HG03571 (cell line): ENCODE measurements around the gene OR5B2.
"Not testable (repeated sequence)": the region's sequence is repeated elsewhere in the genome, so short reads cannot be mapped to it uniquely, and the experiment has no call there.

ENCODE experiments used
- ATAC-seq: cut with Tn5 transposase; IDR thresholded peaks from one replicate; pipeline ENCODE4 v1.9.1; 2021; ENCODE audit not compliant: unreplicated experiment

The OR5B2 gene

GRCh38 chr11:58428021-58428420 lies at the start of gene OR5B2:
Gene OR5B2 (minus strand): TSS chr11:58428121. CDS start chr11:58423261, 4,860 bp downstream.
- ATAC-seq = no peak

- ATAC-seq = no peak
Measured at GRCh38 chr11:58471892-58472291, 44.0 kb upstream of the OR5B2 start.

- ATAC-seq = no peak
Measured at GRCh38 chr11:58466293-58466692, 38.4 kb upstream of the OR5B2 start.

- ATAC-seq = no peak
Measured at GRCh38 chr11:58465690-58466089, 37.8 kb upstream of the OR5B2 start.

- no peak for ATAC-seq
Measured at GRCh38 chr11:58451585-58451984, 23.7 kb upstream of the OR5B2 start.

- no peak for ATAC-seq
Measured at GRCh38 chr11:58446294-58446693, 18.4 kb upstream of the OR5B2 start.

GRCh38 chr11:58444300-58444699 lies 16.4 kb upstream of the OR5B2 start:
- ATAC-seq = no peak

- no peak for ATAC-seq
Measured at GRCh38 chr11:58442136-58442535, 14.2 kb upstream of the OR5B2 start, which contains the start of gene OR5B12. Gene OR5B12 (minus strand): TSS chr11:58442236. CDS start chr11:58440151, 2,085 bp downstream.

- no peak for ATAC-seq
Measured at GRCh38 chr11:58438486-58438885, 10.6 kb upstream of the OR5B2 start.

GRCh38 chr11:58434217-58434616 lies 6.3 kb upstream of the OR5B2 start:
- ATAC-seq = no peak

- ATAC-seq = peak; percentile 66
Measured at GRCh38 chr11:58433638-58434203, 5.8 kb upstream of the OR5B2 start.

GRCh38 chr11:58429273-58429672 lies 1.4 kb upstream of the OR5B2 start:
- no peak for ATAC-seq

- ATAC-seq = no peak
Measured at GRCh38 chr11:58406774-58407173, 21.1 kb downstream of the OR5B2 start, which contains the start of gene OR5B3. Gene OR5B3 (minus strand): TSS chr11:58406874. CDS start chr11:58403409, 3,465 bp downstream.

- ATAC-seq = not testable (repeated sequence)
Measured at GRCh38 chr11:58399622-58400021, 28.3 kb downstream of the OR5B2 start.

GRCh38 chr11:58395581-58395980 lies 32.3 kb downstream of the OR5B2 start:
- ATAC-seq = no peak

GRCh38 chr11:58394195-58394594 lies 33.7 kb downstream of the OR5B2 start:
- no peak for ATAC-seq

- ATAC-seq = no peak
Measured at GRCh38 chr11:58392746-58393145, 35.2 kb downstream of the OR5B2 start.

- ATAC-seq = no peak
Measured at GRCh38 chr11:58391879-58392278, 36.0 kb downstream of the OR5B2 start.

- ATAC-seq = no peak
Measured at GRCh38 chr11:58390551-58391063, 37.3 kb downstream of the OR5B2 start.
